Measurements from ENCODE around the gene SLC13A3.

DNA sequence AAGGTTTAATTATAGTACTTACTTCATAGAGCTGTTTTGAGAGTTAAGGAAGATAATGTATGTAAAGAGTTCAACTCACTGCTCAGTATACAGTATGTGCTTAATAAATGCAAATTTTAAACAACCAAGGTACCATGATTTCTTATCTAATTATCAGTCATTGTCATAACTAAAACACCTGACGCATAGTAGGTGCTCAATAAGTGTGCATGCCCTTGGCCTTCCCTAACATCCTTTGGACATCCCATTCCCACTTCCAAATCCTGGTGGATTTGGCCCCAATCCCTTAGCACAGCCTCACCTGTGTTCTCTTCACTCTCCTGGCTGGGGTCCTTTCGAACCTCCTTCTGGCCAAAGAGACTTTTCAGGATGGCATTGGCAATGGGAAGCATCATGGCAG, 41.1 kb downstream of the SLC13A3 start:
- TF ChIP-seq, protein P1, sequence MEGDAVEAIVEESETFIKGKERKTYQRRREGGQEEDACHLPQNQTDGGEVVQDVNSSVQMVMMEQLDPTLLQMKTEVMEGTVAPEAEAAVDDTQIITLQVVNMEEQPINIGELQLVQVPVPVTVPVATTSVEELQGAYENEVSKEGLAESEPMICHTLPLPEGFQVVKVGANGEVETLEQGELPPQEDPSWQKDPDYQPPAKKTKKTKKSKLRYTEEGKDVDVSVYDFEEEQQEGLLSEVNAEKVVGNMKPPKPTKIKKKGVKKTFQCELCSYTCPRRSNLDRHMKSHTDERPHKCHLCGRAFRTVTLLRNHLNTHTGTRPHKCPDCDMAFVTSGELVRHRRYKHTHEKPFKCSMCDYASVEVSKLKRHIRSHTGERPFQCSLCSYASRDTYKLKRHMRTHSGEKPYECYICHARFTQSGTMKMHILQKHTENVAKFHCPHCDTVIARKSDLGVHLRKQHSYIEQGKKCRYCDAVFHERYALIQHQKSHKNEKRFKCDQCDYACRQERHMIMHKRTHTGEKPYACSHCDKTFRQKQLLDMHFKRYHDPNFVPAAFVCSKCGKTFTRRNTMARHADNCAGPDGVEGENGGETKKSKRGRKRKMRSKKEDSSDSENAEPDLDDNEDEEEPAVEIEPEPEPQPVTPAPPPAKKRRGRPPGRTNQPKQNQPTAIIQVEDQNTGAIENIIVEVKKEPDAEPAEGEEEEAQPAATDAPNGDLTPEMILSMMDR (IDR thresholded peaks at IDR 0.05) = no peak
- TF ChIP-seq POLR2A (IDR thresholded peaks at IDR 0.05) = no peak
- TF ChIP-seq EP300 (IDR thresholded peaks at IDR 0.05) = no peak
- TF ChIP-seq POLR2AphosphoS5 (IDR thresholded peaks at IDR 0.05) = no peak

All from gastroesophageal sphincter (tissue), 3 donors.